ENCODE data around the gene CALHM2.

The CALHM2 gene

GRCh38 chr10:103466734-103467133, 14.6 kb upstream of the CALHM2 start:
- no peak for DNase-seq (ENCODE audit: extremely low read depth, insufficient read length)
- H3K27me3 ChIP-seq (replicated peaks; ENCODE audit: control insufficient read depth, insufficient read depth, low read length) = no peaks in the 10 kb centered on the region
- 0 out of 2 replicates have a peak overlapping the region, but pooled peaks have one; percentile 22 for H3K4me3 ChIP-seq (replicated peaks; ENCODE audit: low read depth, low read length)
- no peaks in the 10 kb centered on the region for H3K36me3 ChIP-seq (ENCODE audit: control insufficient read depth, insufficient read depth, low read length)
- no peak for TF ChIP-seq CTCF (IDR thresholded peaks at IDR 0.05; ENCODE audit: insufficient read depth, low read length, poor library complexity, severe bottlenecking)

DNA sequence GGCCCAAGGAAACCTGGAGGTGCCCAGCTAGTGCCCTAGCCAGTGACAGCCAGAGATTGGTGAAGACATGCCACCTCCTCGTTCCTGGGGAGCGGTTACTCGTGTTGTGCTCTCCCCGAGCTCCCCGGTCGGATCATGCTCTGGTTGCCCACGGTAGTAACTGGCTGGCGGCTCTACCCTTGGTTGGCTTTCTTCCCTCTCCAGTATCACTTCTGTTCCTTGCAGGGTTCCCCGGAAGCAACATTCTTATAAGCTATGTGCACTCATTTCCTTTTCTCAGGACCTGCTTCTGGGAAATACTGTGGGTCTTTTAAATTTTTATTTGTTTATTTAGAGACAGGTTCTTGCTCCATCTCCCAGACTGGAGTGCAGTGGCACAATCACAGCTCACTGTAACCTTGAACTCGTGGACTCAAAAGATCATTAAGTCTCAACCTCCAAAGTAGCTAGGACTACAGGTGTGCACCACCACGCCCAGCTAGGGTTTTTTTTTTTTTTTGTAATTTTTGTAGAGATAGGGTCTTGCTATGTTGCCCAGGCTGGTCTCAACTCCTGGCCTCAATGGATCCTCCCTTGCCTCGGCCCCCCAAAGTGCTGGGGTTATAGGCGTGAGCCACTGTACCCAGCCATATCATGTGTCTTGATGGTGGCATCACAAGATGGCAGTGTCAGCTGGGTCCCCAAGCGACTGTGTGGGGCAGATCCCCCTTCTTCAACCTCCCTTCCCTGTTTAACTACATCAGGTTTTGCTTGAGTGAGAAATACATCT, 13.4 kb upstream of the CALHM2 start:
- no peak for DNase-seq (ENCODE audit: extremely low read depth, insufficient read length)
- no peak overlapping the region for H3K4me3 ChIP-seq (replicated peaks; ENCODE audit: low read depth, low read length)
- no peak for TF ChIP-seq CTCF (IDR thresholded peaks at IDR 0.05; ENCODE audit: insufficient read depth, low read length, poor library complexity, severe bottlenecking)
- no peaks in the 10 kb centered on the region for H3K36me3 ChIP-seq (ENCODE audit: control insufficient read depth, insufficient read depth, low read length)
- no peaks in the 10 kb centered on the region for H3K27me3 ChIP-seq (replicated peaks; ENCODE audit: control insufficient read depth, insufficient read depth, low read length)

- no peak for DNase-seq (ENCODE audit: extremely low read depth, insufficient read length)
- TF ChIP-seq CTCF (IDR thresholded peaks at IDR 0.05; ENCODE audit: insufficient read depth, low read length, poor library complexity, severe bottlenecking) = no peak
- H3K27me3 ChIP-seq (replicated peaks; ENCODE audit: control insufficient read depth, insufficient read depth, low read length) = no peaks in the 10 kb centered on the region
- no peaks in the 10 kb centered on the region for H3K36me3 ChIP-seq (ENCODE audit: control insufficient read depth, insufficient read depth, low read length)
- H3K4me3 ChIP-seq (replicated peaks; ENCODE audit: low read depth, low read length) = no peak overlapping the region
These were observed 11.3 kb upstream of the CALHM2 start for GRCh38 chr10:103463499-103463898.

- Histone ChIP-seq H3K4me3 (replicated peaks; ENCODE audit: low read depth, low read length) (no peak overlapping the region), H3K27me3 (replicated peaks; ENCODE audit: control insufficient read depth, insufficient read depth, low read length) (no peaks in the 10 kb centered on the region), H3K36me3 (ENCODE audit: control insufficient read depth, insufficient read depth, low read length) (no peaks in the 10 kb centered on the region)
- no peak for DNase-seq (ENCODE audit: extremely low read depth, insufficient read length)
- no peak for TF ChIP-seq CTCF (IDR thresholded peaks at IDR 0.05; ENCODE audit: insufficient read depth, low read length, poor library complexity, severe bottlenecking)
These were observed 7.4 kb upstream of the CALHM2 start for GRCh38 chr10:103459615-103460014.

DNA sequence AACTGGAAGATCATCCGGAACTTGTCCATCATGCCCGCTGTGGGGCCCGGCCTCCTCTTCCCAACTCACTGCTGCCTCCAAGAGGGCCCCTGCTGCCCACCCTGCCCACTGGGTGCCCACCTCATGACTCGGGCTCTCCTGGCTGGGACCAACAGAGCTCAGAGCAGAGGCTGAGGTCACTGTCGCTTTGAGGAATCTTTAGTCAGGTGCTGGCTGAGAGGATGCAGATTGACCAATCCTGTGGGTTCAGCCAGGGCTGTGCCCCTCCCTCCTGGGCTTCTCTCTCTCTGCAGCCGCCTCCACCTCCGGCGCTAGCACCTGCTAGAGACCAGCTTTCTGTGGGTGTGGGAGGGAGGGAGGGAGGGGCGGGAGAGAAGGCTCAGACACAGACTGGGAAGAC, 6.5 kb upstream of the CALHM2 start, which contains the start of gene CALHM1:
Gene CALHM1, minus strand, starts transcription at position 181 of the 400 bp plus-strand sequence. Its CDS starts 149 bp downstream, at position 32.
- no peaks in the 10 kb centered on the region for H3K27me3 ChIP-seq (replicated peaks; ENCODE audit: control insufficient read depth, insufficient read depth, low read length)
- no peak for DNase-seq (ENCODE audit: extremely low read depth, insufficient read length)
- no peak within 1 kb of the TSS for H3K4me3 ChIP-seq (replicated peaks; ENCODE audit: low read depth, low read length)
- TF ChIP-seq CTCF (IDR thresholded peaks at IDR 0.05; ENCODE audit: insufficient read depth, low read length, poor library complexity, severe bottlenecking) = no peak
- H3K36me3 ChIP-seq (ENCODE audit: control insufficient read depth, insufficient read depth, low read length) = no peaks in the 10 kb centered on the region

Data from GM06990 (cell line).